Hindlimb muscle (tissue), 1 donor: ENCODE data around the gene RTP2. TPM values are rescaled to one million over a fixed set of nuclear protein-coding genes. Genes with fewer than 3 reads are reported as not detected.
"Not testable (repeated sequence)": the region's sequence is repeated elsewhere in the genome, so short reads cannot be mapped to it uniquely, and the experiment has no call there.

Experiments used
- DNase-seq: peaks from one replicate; pipeline ENCODE4 v3.0.0-alpha.2; 2013
- polyA plus RNA-seq: library from polyadenylated mRNA; unstranded; fragments of 120-200 nt; gene quantifications from one replicate; pipeline ENCODE4 v1.2.1, GENCODE V29; 2013; ENCODE audit not compliant: insufficient read length

Gene RTP2
- polyA plus RNA-seq, 1 donor, result not detected

- DNase-seq, result no peak
Measured at GRCh38 chr3:187709155-187709554, 6.8 kb upstream of the RTP2 start.

- DNase-seq, result no peak
Measured at GRCh38 chr3:187708696-187709095, 6.3 kb upstream of the RTP2 start.

- no peak for DNase-seq
Measured at GRCh38 chr3:187706971-187707370, 4.6 kb upstream of the RTP2 start.

- DNase-seq, result no peak
Measured at GRCh38 chr3:187705164-187705563, 2.8 kb upstream of the RTP2 start.

GRCh38 chr3:187700249-187700648 lies 2.1 kb downstream of the RTP2 start:
- DNase-seq, result no peak

GRCh38 chr3:187698499-187699399 lies 3.6 kb downstream of the RTP2 start:
- DNase-seq, result no peak

- DNase-seq, result no peak
Measured at GRCh38 chr3:187696021-187696420, 6.3 kb downstream of the RTP2 start.

GRCh38 chr3:187695449-187695848 lies 6.9 kb downstream of the RTP2 start:
- no peak for DNase-seq

- no peak for DNase-seq
Measured at GRCh38 chr3:187694801-187695200, 7.6 kb downstream of the RTP2 start.

- no peak for DNase-seq
Measured at GRCh38 chr3:187693431-187693830, 8.9 kb downstream of the RTP2 start.

- DNase-seq, result no peak
Measured at GRCh38 chr3:187689984-187690383, 12.4 kb downstream of the RTP2 start.

GRCh38 chr3:187686621-187687273 lies 15.6 kb downstream of the RTP2 start:
- DNase-seq, result no peak

GRCh38 chr3:187685948-187686347 lies 16.4 kb downstream of the RTP2 start:
- DNase-seq, result no peak

GRCh38 chr3:187684880-187685279 lies 17.5 kb downstream of the RTP2 start:
- no peak for DNase-seq

GRCh38 chr3:187684444-187684843 lies 17.9 kb downstream of the RTP2 start:
- no peak for DNase-seq

- not testable (repeated sequence) for DNase-seq
Measured at GRCh38 chr3:187681756-187682155, 20.6 kb downstream of the RTP2 start.

- peak; percentile 33 for DNase-seq
Measured at GRCh38 chr3:187679638-187680396, 22.5 kb downstream of the RTP2 start.

GRCh38 chr3:187678726-187679268 lies 23.6 kb downstream of the RTP2 start:
- DNase-seq, result no peak

- DNase-seq, result no peak
Measured at GRCh38 chr3:187677604-187678003, 24.8 kb downstream of the RTP2 start.

- DNase-seq, result no peak
Measured at GRCh38 chr3:187673012-187673411, 29.3 kb downstream of the RTP2 start.

- peak; percentile 42 for DNase-seq
Measured at GRCh38 chr3:187669675-187670504, 32.5 kb downstream of the RTP2 start, which contains the start of gene SST. SST (minus strand) TSS chr3:187670394; CDS start chr3:187670291, 103 bp downstream.

GRCh38 chr3:187667526-187667925 lies 34.8 kb downstream of the RTP2 start:
- DNase-seq, result no peak
